HG02588 (cell line): Measurements from ENCODE around the gene ZNF181.

Source experiments
- ATAC-seq: cut with Tn5 transposase; IDR thresholded peaks from one replicate; pipeline ENCODE4 v1.9.1; 2021; ENCODE audit warnings: mild to moderate bottlenecking, moderate library complexity; ENCODE audit not compliant: unreplicated experiment

The ZNF181 gene

GRCh38 chr19:34744896-34745690, 11.1 kb downstream of the ZNF181 start:
- no peak for ATAC-seq

GRCh38 chr19:34757441-34757840, 23.4 kb downstream of the ZNF181 start:
- ATAC-seq: no peak

- no peak for ATAC-seq
Observed at GRCh38 chr19:34759218-34759917, 25.3 kb downstream of the ZNF181 start.

GRCh38 chr19:34766386-34766785, 32.3 kb downstream of the ZNF181 start:
- no peak for ATAC-seq

- ATAC-seq: no peak
Observed at GRCh38 chr19:34767951-34768350, 33.9 kb downstream of the ZNF181 start.

GRCh38 chr19:34772697-34773554, 38.9 kb downstream of the ZNF181 start, which contains the start of gene ZNF599:
Gene ZNF599 (minus strand): TSS chr19:34773215. CDS start chr19:34772841, 374 bp downstream.
- peak; percentile 94 for ATAC-seq

- no peak for ATAC-seq
Observed at GRCh38 chr19:34773555-34773864, 39.5 kb downstream of the ZNF181 start.

- no peak for ATAC-seq
Observed at GRCh38 chr19:34774857-34775256, 40.8 kb downstream of the ZNF181 start.

GRCh38 chr19:34778342-34778741, 44.3 kb downstream of the ZNF181 start:
- ATAC-seq: no peak

GRCh38 chr19:34779652-34780051, 45.6 kb downstream of the ZNF181 start:
- ATAC-seq: no peak

- ATAC-seq: no peak
Observed at GRCh38 chr19:34786236-34786635, 52.2 kb downstream of the ZNF181 start.

- no peak for ATAC-seq
Observed at GRCh38 chr19:34787059-34787824, 53.2 kb downstream of the ZNF181 start.

GRCh38 chr19:34788074-34788473, 54.0 kb downstream of the ZNF181 start:
- ATAC-seq: no peak

- ATAC-seq: no peak
Observed at GRCh38 chr19:34793565-34793964, 59.5 kb downstream of the ZNF181 start.

- ATAC-seq: no peak
Observed at GRCh38 chr19:34794066-34794960, 60.3 kb downstream of the ZNF181 start.
